Prostate gland (tissue), 2 donors: ENCODE measurements around the gene DBNDD2. TPM values are rescaled to one million over a fixed set of nuclear protein-coding genes. Genes with fewer than 3 reads are reported as not detected.

Experiments
- DNase-seq: peaks from one replicate; pipeline ENCODE4 v3.0.0-alpha.2; 2019; ENCODE audit warnings: low spot score
- H3K27ac ChIP-seq, 2 donors: fragments of 200-600 bp; sonication (generic); 2 replicates each; pipeline ENCODE4 v1.5.1; 2017 to 2019
- H3K27me3 ChIP-seq: fragments of 200-600 bp; sonication (generic); replicated peaks from 2 replicates; pipeline ENCODE4 v1.5.1; 2019; ENCODE audit not compliant: insufficient read depth
- H3K36me3 ChIP-seq, 2 donors: fragments of 200-600 bp; sonication (generic); 1 replicate in 1 of 2; 2 replicates in 1 of 2; pipeline versions ENCODE4 v1.5.1 to v1.8.1; 2017 to 2019
- H3K4me1 ChIP-seq: fragments of 200-600 bp; sonication (generic); replicated peaks from 2 replicates; pipeline ENCODE4 v1.5.1; 2019
- H3K4me3 ChIP-seq, 2 donors: fragments of 200-600 bp; sonication (generic); 2 replicates each; pipeline ENCODE4 v1.5.1; 2017 to 2019
- H3K9me3 ChIP-seq: fragments of 200-600 bp; sonication (generic); 2 replicates; pipeline ENCODE4 v1.5.1; 2017
- CTCF ChIP-seq, 4 experiments: fragments of 200-600 bp in 2 of 4; fragments of 450-650 bp in 2 of 4; sonication (generic) in 2 of 4; IDR thresholded peaks; 1 replicate in 3 of 4; 2 replicates in 1 of 4; pipeline ENCODE4 v1.5.1; 2016 to 2019; ENCODE audit warnings: antibody characterized with exemption in 4 of 4, mild to moderate bottlenecking in 2 of 4, moderate library complexity in 2 of 4
- POLR2A ChIP-seq: fragments of 450-650 bp; IDR thresholded peaks from one replicate; pipeline ENCODE4 v1.6.1; 2016; ENCODE audit warnings: antibody characterized with exemption, mild to moderate bottlenecking
- POLR2AphosphoS5 ChIP-seq: sonication (generic); formaldehyde crosslinking; IDR thresholded peaks from one replicate; pipeline ENCODE4 v1.6.1; 2017; ENCODE audit warnings: antibody characterized with exemption
- WGBS: methylation state at CpG from one replicate; pipeline ENCODE4 v1.1.5; 2018; 5-methylcytosine and 5-hydroxymethylcytosine counted together
- intact Hi-C: fragments of 100-400 bp; cut with DNase I; formaldehyde crosslinking; loops from one replicate; pipeline ENCODE4 v1.14.2; 2022
- total RNA-seq, 2 donors: library from RNA; depleted of rRNA; stranded (reverse); fragments of >200 nt; gene quantifications; one replicate each; pipeline ENCODE4 v1.1.0, GENCODE V29; 2016

Gene DBNDD2
- total RNA-seq, 2 donors from 2014 or later, result 33.7 to 34.4 TPM

- no peaks in the 10 kb centered on the region for H3K9me3 ChIP-seq
- H3K36me3 ChIP-seq, result no peaks in the 10 kb centered on the region
- no peak overlapping the region for H3K27ac ChIP-seq
- intact Hi-C loops, result loop anchor here (5.0 kb wide), 1 partner anchor 33 kb away; no protein-coding TSS in a partner anchor
- H3K4me1 ChIP-seq, result peaks cover 4% of the 10 kb centered on the region
- no peak for DNase-seq
- TF ChIP-seq POLR2AphosphoS5 (no peak), POLR2A (no peak), CTCF (IDR thresholded peaks at IDR 0.05) (no peak)
- no peak overlapping the region for H3K4me3 ChIP-seq
- H3K27me3 ChIP-seq, result no peaks in the 10 kb centered on the region
- 71% methylated on average over 1 of the region's 1 CpG for WGBS
Observed at GRCh38 chr20:45404438-45404837, 3.7 kb upstream of the DBNDD2 start.

GRCh38 chr20:45405571-45406259 lies 2.4 kb upstream of the DBNDD2 start:
- H3K4me3 ChIP-seq, result peak overlapping the region; percentile 72 to 87
- DNase-seq, result no peak
- H3K27me3 ChIP-seq, result no peaks in the 10 kb centered on the region
- no peaks in the 10 kb centered on the region for H3K36me3 ChIP-seq
- H3K9me3 ChIP-seq, result no peaks in the 10 kb centered on the region
- H3K4me1 ChIP-seq, result peaks cover 6% of the 10 kb centered on the region
- no peak for TF ChIP-seq POLR2AphosphoS5
- 4% methylated on average over 39 of the region's 49 CpGs for WGBS
- peak overlapping the region; percentile 82 to 89 for H3K27ac ChIP-seq
- intact Hi-C loops, result loop anchor here (5.0 kb wide), 1 partner anchor 33 kb away; no protein-coding TSS in a partner anchor

- H3K4me3 ChIP-seq, result peak overlapping the region; percentile 72 to 87
- TF ChIP-seq CTCF (IDR thresholded peaks at IDR 0.05) (peak in 1 of 4 experiments; percentile 8), POLR2A (peak; percentile 54), POLR2AphosphoS5 (no peak)
- H3K9me3 ChIP-seq, result no peaks in the 10 kb centered on the region
- H3K27me3 ChIP-seq, result no peaks in the 10 kb centered on the region
- intact Hi-C loops, result loop anchor here (5.0 kb wide), 1 partner anchor 34 kb away; no protein-coding TSS in a partner anchor
- DNase-seq, result peak; percentile 63
- peak overlapping the region; percentile 82 to 89 for H3K27ac ChIP-seq
- peaks cover 8% of the 10 kb centered on the region for H3K4me1 ChIP-seq
- H3K36me3 ChIP-seq, result no peaks in the 10 kb centered on the region
- 1% methylated on average over 61 of the region's 87 CpGs for WGBS
Observed at GRCh38 chr20:45406260-45407066, 1.6 kb upstream of the DBNDD2 start.

GRCh38 chr20:45407067-45407745 lies 883 bp upstream of the DBNDD2 start:
- 22% methylated on average over 15 of the region's 30 CpGs for WGBS
- Histone ChIP-seq H3K36me3 (no peaks in the 10 kb centered on the region), H3K9me3 (no peaks in the 10 kb centered on the region), H3K4me3 (peak overlapping the region; percentile 72 to 87), H3K4me1 (peaks cover 8% of the 10 kb centered on the region), H3K27me3 (no peaks in the 10 kb centered on the region), H3K27ac (peak overlapping the region; percentile 82 to 89)
- no peak for DNase-seq
- TF ChIP-seq CTCF (IDR thresholded peaks at IDR 0.05) (no peak), POLR2A (peak; percentile 41), POLR2AphosphoS5 (no peak)
- intact Hi-C loops, result loop anchor here (5.0 kb wide), 1 partner anchor 35 kb away; no protein-coding TSS in a partner anchor

- Histone ChIP-seq H3K4me1 (peaks cover 8% of the 10 kb centered on the region), H3K27ac (peak overlapping the region in 1 of 2 donors; percentile 82), H3K27me3 (no peaks in the 10 kb centered on the region), H3K9me3 (no peaks in the 10 kb centered on the region), H3K36me3 (no peaks in the 10 kb centered on the region), H3K4me3 (no peak overlapping the region)
- intact Hi-C loops, result loop anchor here (5.0 kb wide), 1 partner anchor 36 kb away; no protein-coding TSS in a partner anchor
- DNase-seq, result no peak
- TF ChIP-seq CTCF (IDR thresholded peaks at IDR 0.05) (no peak), POLR2A (no peak), POLR2AphosphoS5 (no peak)
- 83% methylated on average over 7 of the region's 7 CpGs for WGBS
Observed at GRCh38 chr20:45408646-45409213, 641 bp downstream of the DBNDD2 start.
